CD4-positive, alpha-beta T cell (primary cell): ENCODE data around the gene GLCE. TPM values are rescaled to one million over a fixed set of nuclear protein-coding genes. Genes with fewer than 3 reads are reported as not detected.
A peak's percentile ranks its signal among the peaks of the same experiment; 100 is the strongest.

Source experiments
- ATAC-seq: fragments of 200-7000 bp; cut with Tn5 transposase; one replicate; pipeline ENCODE4 v1.10.0; 2022; ENCODE audit warnings: mild to moderate bottlenecking; ENCODE audit not compliant: poor library complexity
- CTCF ChIA-PET: fragments of 350-600 bp; sonication (Branson Sonifier 250); formaldehyde crosslinking; loops from one replicate; lab custom pipeline; 2021; ENCODE audit warnings: antibody characterized with exemption, inconsistent platforms; lab: Charles Lee
- POLR2A ChIA-PET: fragments of 350-600 bp; sonication (Branson Sonifier 250); formaldehyde crosslinking; loops from one replicate; lab custom pipeline; 2021; ENCODE audit warnings: antibody characterized with exemption, inconsistent platforms; lab: Charles Lee
- DNase-seq, 14 experiments: peaks; one replicate each; pipeline ENCODE4 v3.0.0-alpha.2; 2013 to 2020; ENCODE audit warnings: mixed read lengths in 2 of 14
- H3K27ac ChIP-seq, 2 donors: one replicate each; pipeline versions ENCODE4 v1.5.1 to v1.7.0; 2013; ENCODE audit warnings: low read length in 2 of 2, low read depth in 1 of 2, mild to moderate bottlenecking in 1 of 2
- H3K27me3 ChIP-seq, 2 experiments: 1 replicate in 1 of 2; 2 replicates in 1 of 2; pipeline versions ENCODE4 v1.6.1 to v1.7.0; 2013; ENCODE audit warnings: low read length in 2 of 2, control low read depth in 1 of 2, mild to moderate bottlenecking in 1 of 2, moderate library complexity in 1 of 2; ENCODE audit not compliant: insufficient read depth in 2 of 2, control insufficient read depth in 1 of 2
- H3K36me3 ChIP-seq: one replicate; pipeline ENCODE4 v1.6.1; 2013; ENCODE audit warnings: low read length, control low read depth; ENCODE audit not compliant: insufficient read depth
- H3K4me1 ChIP-seq: one replicate; pipeline ENCODE4 v1.6.1; 2013; ENCODE audit warnings: low read length, control low read depth; ENCODE audit not compliant: insufficient read depth
- H3K4me3 ChIP-seq: one replicate; pipeline ENCODE4 v1.5.1; 2013; ENCODE audit warnings: mild to moderate bottlenecking, low read length, moderate library complexity
- H3K9me3 ChIP-seq, 2 experiments: 1 replicate in 1 of 2; 2 replicates in 1 of 2; pipeline versions ENCODE4 v1.6.1 to v1.7.0; 2013; ENCODE audit warnings: low read length in 2 of 2, mild to moderate bottlenecking in 2 of 2, control low read depth in 1 of 2, moderate library complexity in 1 of 2; ENCODE audit not compliant: control insufficient read depth in 1 of 2, insufficient read depth in 1 of 2
- H3K27ac Mint-ChIP-seq: one replicate; pipeline ENCODE4 v1.8.0; 2020; ENCODE audit warnings: mixed read lengths
- H3K27me3 Mint-ChIP-seq: one replicate; pipeline ENCODE4 v1.8.0; 2021; ENCODE audit warnings: mixed read lengths
- H3K36me3 Mint-ChIP-seq: one replicate; pipeline ENCODE4 v1.8.0; 2021; ENCODE audit warnings: low read depth, mixed read lengths
- H3K4me1 Mint-ChIP-seq: one replicate; pipeline ENCODE4 v1.8.0; 2021; ENCODE audit warnings: low read depth, mixed read lengths
- H3K4me3 Mint-ChIP-seq: one replicate; pipeline ENCODE4 v1.8.0; 2020; ENCODE audit warnings: mild to moderate bottlenecking, mixed read lengths
- H3K9me3 Mint-ChIP-seq: one replicate; pipeline ENCODE4 v1.8.0; 2020; ENCODE audit warnings: mixed read lengths
- CTCF ChIP-seq: fragments of 200-600 bp; IDR thresholded peaks from one replicate; pipeline ENCODE4 v1.8.0; 2022; ENCODE audit warnings: antibody characterized with exemption, mild to moderate bottlenecking
- intact Hi-C, 2 experiments: fragments of 100-400 bp; cut with DNase I in 1 of 2; cut with micrococcal nuclease in 1 of 2; formaldehyde crosslinking; loops; one replicate each; pipeline versions ENCODE4 v1.15.1 to v1.9.0; 2023 to 2025; cut with DNase I, micrococcal nuclease
- total RNA-seq, 174 experiments: library from RNA in 2 of 174; stranded (reverse) in 2 of 174; gene quantifications; one replicate each; pipeline ENCODE4 v1.2.3 and lab custom pipeline; 2021 to 2026

GLCE gene
- total RNA-seq, 2 experiments from 2014 or later = 3.2 TPM

- Mint-ChIP-seq H3K27ac (no peak overlapping the region), H3K36me3 (no peaks in the 10 kb centered on the region), H3K4me3 (no peak overlapping the region), H3K27me3 (no peaks in the 10 kb centered on the region), H3K4me1 (no peaks in the 10 kb centered on the region), H3K9me3 (no peaks in the 10 kb centered on the region)
- Histone ChIP-seq H3K27ac (no peak overlapping the region), H3K4me1 (no peaks in the 10 kb centered on the region), H3K36me3 (no peaks in the 10 kb centered on the region), H3K27me3 (no peaks in the 10 kb centered on the region), H3K4me3 (no peak overlapping the region), H3K9me3 (no peaks in the 10 kb centered on the region)
- ChIA-PET POLR2A (no interaction called here), CTCF (no interaction called here)
- no peak for DNase-seq
- no peak for ATAC-seq
- no peak for TF ChIP-seq CTCF
- intact Hi-C loops = no loop called here
Observed at GRCh38 chr15:69127306-69127705, 33.1 kb upstream of the GLCE start.

GRCh38 chr15:69128667-69129311 lies 31.6 kb upstream of the GLCE start:
- Histone ChIP-seq H3K27me3 (no peaks in the 10 kb centered on the region), H3K27ac (no peak overlapping the region), H3K4me3 (no peak overlapping the region), H3K4me1 (no peaks in the 10 kb centered on the region), H3K36me3 (no peaks in the 10 kb centered on the region), H3K9me3 (no peaks in the 10 kb centered on the region)
- DNase-seq (no peak), ATAC-seq (no peak)
- Mint-ChIP-seq H3K4me3 (no peak overlapping the region), H3K9me3 (no peaks in the 10 kb centered on the region), H3K4me1 (no peaks in the 10 kb centered on the region), H3K27me3 (no peaks in the 10 kb centered on the region), H3K27ac (no peak overlapping the region), H3K36me3 (no peaks in the 10 kb centered on the region)
- ChIA-PET POLR2A (no interaction called here), CTCF (no interaction called here)
- intact Hi-C loops = no loop called here
- TF ChIP-seq CTCF = no peak

- H3K27me3 ChIP-seq = no peaks in the 10 kb centered on the region
- no peaks in the 10 kb centered on the region for H3K36me3 ChIP-seq
- peaks cover under 1% of the 10 kb centered on the region for H3K27me3 Mint-ChIP-seq
- no peaks in the 10 kb centered on the region for H3K9me3 ChIP-seq
- peak in 3 of 14 experiments; percentile 7 to 25 (median 23) for DNase-seq
- H3K4me1 ChIP-seq = no peaks in the 10 kb centered on the region
- no peak overlapping the region for H3K27ac Mint-ChIP-seq
- H3K4me1 Mint-ChIP-seq = no peaks in the 10 kb centered on the region
- no peak for ATAC-seq
- no peak overlapping the region for H3K27ac ChIP-seq
- no peaks in the 10 kb centered on the region for H3K9me3 Mint-ChIP-seq
- POLR2A ChIA-PET = no interaction called here
- intact Hi-C loops = no loop called here
- no peak overlapping the region for H3K4me3 Mint-ChIP-seq
- H3K36me3 Mint-ChIP-seq = no peaks in the 10 kb centered on the region
- CTCF ChIA-PET = no interaction called here
- no peak overlapping the region for H3K4me3 ChIP-seq
- no peak for TF ChIP-seq CTCF
Observed at GRCh38 chr15:69131362-69132220, 28.8 kb upstream of the GLCE start.
